Kidney epithelial cell (primary cell): ENCODE data around the gene ZBTB12. TPM values are rescaled to one million over a fixed set of nuclear protein-coding genes. Genes with fewer than 3 reads are reported as not detected.
"Not testable (repeated sequence)": the region's sequence is repeated elsewhere in the genome, so short reads cannot be mapped to it uniquely, and the experiment has no call there.

Source experiments
- DNase-seq: peaks from one replicate; pipeline ENCODE4 v3.0.0-alpha.2; 2010; ENCODE audit warnings: low read depth
- H3K27me3 ChIP-seq: 2 replicates; pipeline ENCODE4 v1.6.0; 2011; ENCODE audit warnings: low read length; ENCODE audit not compliant: control insufficient read depth, insufficient read depth
- H3K36me3 ChIP-seq: 2 replicates; pipeline ENCODE4 v1.5.1; 2011; ENCODE audit warnings: low read length; ENCODE audit not compliant: control insufficient read depth, insufficient read depth
- H3K4me3 ChIP-seq: 2 replicates; pipeline ENCODE4 v1.5.1; 2011; ENCODE audit warnings: low read depth, mild to moderate bottlenecking, control low read depth, low read length
- CTCF ChIP-seq: IDR thresholded peaks from 2 replicates; pipeline ENCODE4 v1.5.1; 2011; ENCODE audit warnings: mild to moderate bottlenecking, moderate library complexity, low read length, control low read depth, inconsistent platforms; ENCODE audit not compliant: insufficient read depth, poor library complexity, severe bottlenecking
- total RNA-seq: library from RNA; depleted of rRNA; stranded (reverse); fragments of >200 nt; gene quantifications from 2 replicates; pipeline ENCODE4 v1.2.3, GENCODE V29; 2015

ZBTB12 gene
- total RNA-seq, 1 donor from 2014 or later = 3.0 TPM

DNA sequence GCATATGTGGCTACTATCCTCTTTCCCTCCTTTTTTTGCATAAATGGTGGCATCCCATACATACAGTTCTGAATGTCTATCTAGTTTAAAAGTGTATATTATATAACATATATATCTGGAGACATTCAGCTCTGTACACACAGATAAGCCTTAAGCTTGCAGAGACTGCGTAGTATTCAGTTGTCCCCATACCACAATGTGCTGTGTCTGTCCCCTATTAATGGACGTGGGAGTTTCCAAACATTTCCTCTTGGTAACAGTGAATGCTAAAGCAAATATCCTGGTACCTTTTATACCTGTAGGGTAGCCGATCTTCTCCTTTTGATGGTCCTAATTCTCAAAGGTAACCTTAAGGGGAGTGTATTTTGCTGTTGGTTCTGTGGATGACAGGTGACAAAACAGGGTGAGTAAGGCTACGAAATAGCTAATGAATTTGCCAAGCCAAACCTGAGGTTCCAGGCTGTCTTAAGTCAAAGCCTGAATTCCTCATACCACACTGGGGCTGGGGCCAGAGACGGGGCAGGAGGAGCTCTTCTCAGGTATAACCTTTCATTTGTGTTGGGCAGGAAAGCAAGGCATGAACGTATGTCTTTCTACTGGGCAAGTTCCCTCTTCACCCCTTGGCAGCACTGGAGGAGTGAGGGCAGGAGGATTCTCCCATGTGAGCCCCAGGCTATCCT lies 17.9 kb upstream of the ZBTB12 start:
- DNase-seq = no peak
- no peaks in the 10 kb centered on the region for H3K27me3 ChIP-seq
- no peaks in the 10 kb centered on the region for H3K36me3 ChIP-seq
- no peak for TF ChIP-seq CTCF
- no peak overlapping the region for H3K4me3 ChIP-seq

DNA sequence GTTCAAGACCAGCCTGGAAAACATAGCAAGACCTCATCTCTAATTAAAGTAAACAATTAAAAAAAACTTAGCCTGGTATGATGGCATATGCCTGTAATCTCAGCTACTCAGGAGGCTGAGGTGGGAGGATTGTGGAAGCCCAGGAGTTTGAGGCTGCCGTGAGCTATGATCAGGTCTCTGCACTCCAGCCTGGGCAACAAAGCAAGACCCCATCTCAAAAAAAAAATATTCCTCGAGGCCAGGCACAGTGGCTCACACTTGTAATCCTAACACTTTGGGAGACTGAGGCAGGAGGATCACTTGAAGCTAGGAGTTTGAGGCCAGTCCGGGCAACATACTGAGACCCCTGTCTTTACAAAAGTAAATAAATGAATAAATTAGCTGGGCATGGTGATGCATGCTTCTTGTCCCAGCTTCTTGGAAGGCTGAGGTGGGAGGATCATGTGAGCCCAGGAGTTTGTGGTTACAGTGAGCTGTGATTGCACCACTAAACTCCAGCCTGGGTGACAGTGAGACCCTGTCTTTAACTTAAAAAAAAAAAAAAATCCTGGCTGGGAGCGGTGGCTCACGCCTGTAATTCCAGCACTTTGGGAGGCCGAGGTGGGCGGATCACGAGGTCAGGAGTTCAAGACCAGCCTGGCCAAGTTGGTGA lies 16.3 kb upstream of the ZBTB12 start:
- DNase-seq = no peak
- Histone ChIP-seq H3K27me3 (no peaks in the 10 kb centered on the region), H3K4me3 (no peak overlapping the region), H3K36me3 (no peaks in the 10 kb centered on the region)
- TF ChIP-seq CTCF = no peak

DNA sequence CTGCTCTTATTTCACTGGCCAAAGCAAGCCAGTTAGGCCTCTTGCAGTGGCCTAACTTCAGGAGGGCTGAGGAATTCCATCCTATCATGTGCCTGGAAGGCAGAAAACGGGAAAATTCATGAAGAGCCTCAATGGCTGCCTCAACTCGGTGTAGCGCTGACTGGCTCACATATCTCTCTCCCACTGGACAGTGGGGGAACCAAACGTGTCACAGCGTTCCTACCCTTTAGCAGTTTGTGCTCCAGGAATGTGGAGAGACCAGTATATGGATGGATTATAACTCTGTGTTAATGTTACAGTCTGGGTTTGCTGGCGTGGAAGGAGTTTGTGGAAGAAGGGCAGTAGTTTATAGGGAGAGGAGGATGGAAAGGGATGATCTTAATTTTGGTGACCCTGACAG lies 13.9 kb upstream of the ZBTB12 start:
- DNase-seq = no peak
- TF ChIP-seq CTCF = no peak
- no peaks in the 10 kb centered on the region for H3K27me3 ChIP-seq
- H3K36me3 ChIP-seq = no peaks in the 10 kb centered on the region
- H3K4me3 ChIP-seq = no peak overlapping the region

DNA sequence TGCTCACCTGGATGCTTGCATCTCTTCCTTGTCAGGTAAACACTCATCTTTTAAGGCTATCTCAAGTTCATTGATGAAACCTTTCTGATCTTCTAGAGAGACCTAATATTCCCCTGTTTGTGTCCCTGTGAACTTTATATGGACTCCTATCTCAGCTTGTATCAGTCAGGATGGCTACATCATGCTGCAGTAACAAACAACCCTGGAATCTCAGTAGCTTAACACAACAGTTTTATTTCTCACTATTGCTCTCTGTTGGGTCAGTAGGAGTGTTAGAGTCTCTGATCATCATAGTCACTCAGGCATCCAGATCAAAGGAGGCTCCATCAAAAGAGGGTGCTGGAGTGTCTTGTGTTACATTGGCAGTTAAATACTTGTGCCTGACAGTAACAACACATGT lies 13.5 kb upstream of the ZBTB12 start:
- TF ChIP-seq CTCF = no peak
- H3K4me3 ChIP-seq = no peak overlapping the region
- no peaks in the 10 kb centered on the region for H3K27me3 ChIP-seq
- no peak for DNase-seq
- H3K36me3 ChIP-seq = no peaks in the 10 kb centered on the region

DNA sequence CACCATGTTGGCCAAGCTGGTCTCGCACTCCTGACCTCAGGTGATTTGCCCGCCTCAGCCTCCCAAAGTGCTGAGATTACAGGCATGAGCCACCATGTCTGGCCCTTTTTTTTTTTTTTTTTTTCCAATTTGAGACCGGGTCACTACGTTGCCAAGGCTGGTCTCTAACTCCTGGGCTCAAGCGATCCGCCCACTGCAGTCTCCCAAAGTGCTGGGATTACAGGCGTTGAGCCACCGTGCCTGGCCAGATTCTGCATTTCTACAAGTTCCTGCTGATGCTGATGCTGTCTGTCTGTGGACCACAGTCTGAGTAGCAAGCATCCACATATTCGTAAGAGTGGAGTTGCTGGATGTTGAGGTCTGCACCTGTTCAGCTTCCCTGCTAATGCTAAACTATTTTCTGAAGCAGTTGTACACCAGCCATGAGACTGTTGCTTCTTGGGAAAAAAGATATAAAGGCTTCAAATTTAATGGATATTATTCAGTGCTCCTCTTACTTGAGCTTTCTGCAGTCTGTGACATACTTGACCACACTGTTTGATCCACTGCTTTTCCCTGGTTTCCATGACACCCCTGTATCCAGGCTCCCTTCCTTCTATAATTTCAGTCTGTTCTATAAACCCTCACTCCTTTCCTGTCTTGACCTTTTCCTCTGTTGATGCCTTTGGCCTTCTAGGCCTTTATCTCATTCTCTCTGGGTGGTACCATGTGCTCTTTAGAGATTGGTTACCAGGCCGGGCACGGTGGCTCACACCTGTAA lies 10.1 kb upstream of the ZBTB12 start:
- H3K27me3 ChIP-seq = no peaks in the 10 kb centered on the region
- no peak overlapping the region for H3K4me3 ChIP-seq
- no peak for DNase-seq
- no peak for TF ChIP-seq CTCF
- no peaks in the 10 kb centered on the region for H3K36me3 ChIP-seq

DNA sequence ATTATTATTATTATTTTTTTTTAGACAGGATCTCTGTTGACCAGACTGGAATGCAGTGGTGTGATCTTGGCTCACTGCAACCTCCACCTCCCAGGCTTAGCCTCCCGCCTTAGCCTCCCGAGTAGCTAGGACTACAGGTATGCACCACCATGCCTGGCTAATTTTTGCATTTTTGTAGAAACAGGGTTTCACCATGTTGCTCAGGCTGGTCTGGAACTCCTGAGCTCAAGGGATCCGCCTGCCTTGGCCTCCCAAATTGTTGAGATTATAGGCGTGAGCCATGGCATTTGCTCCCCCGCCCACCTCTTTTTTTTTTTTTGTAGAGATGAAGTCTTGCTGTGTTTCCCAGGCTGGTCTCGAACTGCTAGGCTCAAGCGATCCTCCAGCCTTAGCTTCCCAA lies 7.4 kb upstream of the ZBTB12 start:
- H3K36me3 ChIP-seq, H3K4me3 ChIP-seq, DNase-seq: not testable (repeated sequence)

More for the DNA sequence above, 7.4 kb upstream of the ZBTB12 start:
- H3K27me3 ChIP-seq = not testable (repeated sequence)
